Caco-2 (cell line): ENCODE data around the gene PALLD. TPM values are rescaled to one million over a fixed set of nuclear protein-coding genes. Genes with fewer than 3 reads are reported as not detected.

Experiments used
- BruUV-seq: library from RNA; stranded (reverse); fragments of 400-500 nt; replicated peaks from 2 replicates; lab custom pipeline; 2021; lab: Mats Ljungman, UMichigan
- CTCF ChIA-PET: fragments of 300-600 bp; sonication (Branson Sonifier 250); formaldehyde crosslinking; loops from one replicate; lab custom pipeline; 2022; ENCODE audit warnings: antibody characterized with exemption; lab: Charles Lee
- POLR2A ChIA-PET: fragments of 300-600 bp; sonication (Branson Sonifier 250); formaldehyde crosslinking; loops from one replicate; lab custom pipeline; 2022; ENCODE audit warnings: antibody characterized with exemption; lab: Charles Lee
- DNase-seq, 2 experiments: peaks; one replicate each; pipeline versions ENCODE4 v3.0.0 to v3.0.0-alpha.2; 2020 to 2022
- H3K27me3 ChIP-seq: replicated peaks from 2 replicates; pipeline ENCODE4 v1.6.0; 2011; ENCODE audit warnings: low read length; ENCODE audit not compliant: control insufficient read depth, insufficient read depth
- H3K36me3 ChIP-seq: 2 replicates; pipeline ENCODE4 v1.5.1; 2011; ENCODE audit warnings: low read length; ENCODE audit not compliant: control insufficient read depth, insufficient read depth
- H3K4me1 ChIP-seq: fragments of 250-450 bp; sonication (Bioruptor Pico); 2 replicates; pipeline ENCODE4 v1.5.1; 2020; ENCODE audit warnings: mild to moderate bottlenecking
- H3K4me3 ChIP-seq: 2 replicates; pipeline ENCODE4 v1.5.1; 2011; ENCODE audit warnings: low read depth, mild to moderate bottlenecking, control low read depth, low read length
- H3K9me3 ChIP-seq: fragments of 250-450 bp; sonication (Bioruptor Pico); 2 replicates; pipeline ENCODE4 v1.5.1; 2020; ENCODE audit warnings: mild to moderate bottlenecking, moderate library complexity
- H3K27ac Mint-ChIP-seq: one replicate; pipeline ENCODE4 v1.8.0; 2022; ENCODE audit warnings: mixed read lengths; ENCODE audit not compliant: unreplicated experiment
- H3K27me3 Mint-ChIP-seq: one replicate; pipeline ENCODE4 v1.8.0; 2022; ENCODE audit warnings: mixed read lengths; ENCODE audit not compliant: insufficient read depth, unreplicated experiment
- H3K36me3 Mint-ChIP-seq: one replicate; pipeline ENCODE4 v1.8.0; 2022; ENCODE audit warnings: mild to moderate bottlenecking, mixed read lengths; ENCODE audit not compliant: insufficient read depth, unreplicated experiment
- H3K4me1 Mint-ChIP-seq: one replicate; pipeline ENCODE4 v1.8.0; 2022; ENCODE audit warnings: low read depth, mixed read lengths; ENCODE audit not compliant: unreplicated experiment
- H3K4me3 Mint-ChIP-seq: one replicate; pipeline ENCODE4 v1.8.0; 2022; ENCODE audit warnings: mild to moderate bottlenecking, moderate library complexity, mixed read lengths; ENCODE audit not compliant: unreplicated experiment
- H3K9me3 Mint-ChIP-seq: one replicate; pipeline ENCODE4 v1.8.0; 2022; ENCODE audit warnings: mixed read lengths; ENCODE audit not compliant: unreplicated experiment
- CTCF ChIP-seq, 2 experiments: fragments of 200-600 bp in 1 of 2; IDR thresholded peaks; 1 replicate in 1 of 2; 2 replicates in 1 of 2; pipeline versions ENCODE4 v1.5.1 to v1.8.0; 2011 to 2022; ENCODE audit warnings: antibody characterized with exemption in 1 of 2, control low read depth in 1 of 2, inconsistent platforms in 1 of 2, low read depth in 1 of 2, low read length in 1 of 2, mild to moderate bottlenecking in 1 of 2, moderate library complexity in 1 of 2; ENCODE audit not compliant: insufficient read depth in 1 of 2, severe bottlenecking in 1 of 2, unreplicated experiment in 1 of 2
- intact Hi-C: fragments of 100-400 bp; cut with micrococcal nuclease; formaldehyde crosslinking; loops from one replicate; pipeline ENCODE4 v1.10.0; 2022; ENCODE audit not compliant: unreplicated experiment
- total RNA-seq: library from RNA; stranded (reverse); gene quantifications from 2 replicates; pipeline ENCODE4 v1.2.3, GENCODE V29; 2022

Gene PALLD
- total RNA-seq, 1 experiment from 2014 or later = 12.3 TPM

GRCh38 chr4:168588916-168589531 is 92.2 kb downstream of the PALLD start:
- no peaks in the 10 kb centered on the region for H3K36me3 ChIP-seq
- H3K9me3 Mint-ChIP-seq = no peaks in the 10 kb centered on the region
- ChIA-PET CTCF (no interaction called here), POLR2A (no interaction called here)
- intact Hi-C loops = loop anchor here (5.0 to 10.0 kb wide), 3 partner anchors 43 to 896 kb away; no protein-coding TSS in a partner anchor
- no peak for TF ChIP-seq CTCF (IDR thresholded peaks at IDR 0.05; ENCODE audit: insufficient read depth in 1 of 2, low read depth in 1 of 2, low read length in 1 of 2, severe bottlenecking in 1 of 2, unreplicated experiment in 1 of 2)
- DNase-seq = no peak
- no peak overlapping the region for H3K4me3 ChIP-seq
- no peaks in the 10 kb centered on the region for H3K9me3 ChIP-seq
- BruUV-seq = no TSS peak
- H3K27ac Mint-ChIP-seq = no peak overlapping the region
- no peaks in the 10 kb centered on the region for H3K27me3 ChIP-seq
- H3K4me3 Mint-ChIP-seq = no peak overlapping the region
- peaks cover 6% of the 10 kb centered on the region for H3K27me3 Mint-ChIP-seq
- peaks cover 4% of the 10 kb centered on the region for H3K4me1 Mint-ChIP-seq
- H3K4me1 ChIP-seq = no peaks in the 10 kb centered on the region
- H3K36me3 Mint-ChIP-seq = no peaks in the 10 kb centered on the region

- H3K4me3 ChIP-seq = no peak overlapping the region
- ChIA-PET CTCF (no interaction called here), POLR2A (no interaction called here)
- H3K27me3 ChIP-seq = no peaks in the 10 kb centered on the region
- Mint-ChIP-seq H3K4me3 (no peak overlapping the region), H3K27ac (no peak overlapping the region), H3K9me3 (no peaks in the 10 kb centered on the region), H3K4me1 (peaks cover 5% of the 10 kb centered on the region), H3K36me3 (no peaks in the 10 kb centered on the region), H3K27me3 (peaks cover 6% of the 10 kb centered on the region)
- H3K9me3 ChIP-seq = no peaks in the 10 kb centered on the region
- no peak for DNase-seq
- intact Hi-C loops = no loop called here
- H3K4me1 ChIP-seq = no peaks in the 10 kb centered on the region
- TF ChIP-seq CTCF (IDR thresholded peaks at IDR 0.05; ENCODE audit: insufficient read depth in 1 of 2, low read depth in 1 of 2, low read length in 1 of 2, severe bottlenecking in 1 of 2, unreplicated experiment in 1 of 2) = no peak
- no peaks in the 10 kb centered on the region for H3K36me3 ChIP-seq
- no TSS peak for BruUV-seq
These were observed 95.8 kb downstream of the PALLD start for GRCh38 chr4:168592676-168593075.

- no peak for DNase-seq
- Mint-ChIP-seq H3K27ac (no peak overlapping the region), H3K36me3 (no peaks in the 10 kb centered on the region), H3K27me3 (peaks cover 6% of the 10 kb centered on the region), H3K4me3 (no peak overlapping the region), H3K9me3 (no peaks in the 10 kb centered on the region), H3K4me1 (peaks cover 5% of the 10 kb centered on the region)
- Histone ChIP-seq H3K9me3 (no peaks in the 10 kb centered on the region), H3K4me3 (no peak overlapping the region), H3K36me3 (no peaks in the 10 kb centered on the region), H3K4me1 (no peaks in the 10 kb centered on the region), H3K27me3 (no peaks in the 10 kb centered on the region)
- ChIA-PET CTCF (no interaction called here), POLR2A (no interaction called here)
- no TSS peak for BruUV-seq
- intact Hi-C loops = no loop called here
- no peak for TF ChIP-seq CTCF (IDR thresholded peaks at IDR 0.05; ENCODE audit: insufficient read depth in 1 of 2, low read depth in 1 of 2, low read length in 1 of 2, severe bottlenecking in 1 of 2, unreplicated experiment in 1 of 2)
These were observed 96.5 kb downstream of the PALLD start for GRCh38 chr4:168593399-168593798.
